GM19238 (cell line): ENCODE measurements around the gene ATP4B.

ENCODE experiments used
- DNase-seq: peaks from one replicate; pipeline ENCODE4 v3.0.0; 2011; ENCODE audit warnings: low spot score; ENCODE audit not compliant: insufficient read length

ATP4B gene

GRCh38 chr13:113656831-113657671 lies 947 bp downstream of the ATP4B start:
- no peak for DNase-seq

DNA sequence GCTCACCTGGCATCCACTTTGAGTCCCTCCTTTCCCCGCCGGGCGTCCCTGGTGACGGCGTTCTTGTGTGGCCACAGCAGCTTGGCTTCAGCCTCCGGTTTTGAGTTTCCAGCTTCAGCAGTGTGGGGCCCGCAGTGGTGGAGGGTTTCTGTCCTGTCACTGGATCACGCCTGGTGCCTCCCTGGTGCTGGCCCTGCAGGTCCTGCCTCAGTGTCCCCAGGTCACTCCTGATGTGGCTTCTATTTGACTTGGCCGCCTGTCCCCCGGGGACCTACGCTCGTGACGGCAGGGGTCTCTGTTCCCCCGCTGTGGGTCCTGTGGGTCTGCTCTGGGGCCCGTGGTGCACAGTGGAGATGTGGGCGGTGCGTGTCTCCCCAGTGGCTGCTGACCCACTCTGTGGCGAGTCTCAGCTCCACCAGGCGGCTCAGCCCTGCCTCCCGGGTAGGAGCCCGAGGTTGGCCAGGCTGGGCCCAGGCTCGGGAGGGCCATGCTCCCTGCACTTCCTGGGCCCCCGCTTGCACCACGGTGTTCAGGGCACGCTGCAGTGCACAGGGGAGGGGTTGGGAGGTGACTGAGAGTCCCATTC lies 1.9 kb downstream of the ATP4B start:
- no peak for DNase-seq

DNA sequence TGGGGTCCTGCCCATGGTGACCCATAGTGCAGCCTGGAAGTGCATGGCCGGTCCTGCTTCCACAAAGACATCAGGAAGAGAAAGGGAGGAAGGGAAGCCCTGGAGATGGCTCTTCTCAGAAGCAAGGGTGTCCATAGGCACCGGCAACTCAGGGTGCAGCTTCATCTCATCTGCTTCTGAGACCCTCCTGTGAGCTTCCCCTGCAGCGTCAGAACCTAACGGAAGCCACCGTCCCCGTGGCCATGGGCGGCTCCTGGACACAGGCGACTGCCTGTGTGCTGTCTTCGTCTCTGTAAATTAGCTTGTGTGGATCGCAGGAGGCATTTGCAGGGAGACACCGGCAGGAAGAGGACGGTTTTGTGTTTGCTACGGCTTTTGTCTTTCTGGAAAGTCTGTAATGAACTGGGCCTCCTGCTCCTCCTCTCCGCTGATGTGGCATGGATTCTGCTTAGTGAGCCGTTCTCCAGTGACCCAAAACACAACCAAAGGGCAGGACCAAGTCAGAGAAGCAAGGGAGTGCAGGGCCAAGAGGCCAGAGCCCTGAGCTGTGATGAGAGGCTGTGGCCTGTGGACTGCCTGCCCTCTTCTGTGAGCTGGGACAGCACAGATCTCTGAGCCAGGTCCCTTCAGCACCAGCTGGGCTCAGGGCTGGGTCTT lies 2.5 kb downstream of the ATP4B start:
- no peak for DNase-seq

DNA sequence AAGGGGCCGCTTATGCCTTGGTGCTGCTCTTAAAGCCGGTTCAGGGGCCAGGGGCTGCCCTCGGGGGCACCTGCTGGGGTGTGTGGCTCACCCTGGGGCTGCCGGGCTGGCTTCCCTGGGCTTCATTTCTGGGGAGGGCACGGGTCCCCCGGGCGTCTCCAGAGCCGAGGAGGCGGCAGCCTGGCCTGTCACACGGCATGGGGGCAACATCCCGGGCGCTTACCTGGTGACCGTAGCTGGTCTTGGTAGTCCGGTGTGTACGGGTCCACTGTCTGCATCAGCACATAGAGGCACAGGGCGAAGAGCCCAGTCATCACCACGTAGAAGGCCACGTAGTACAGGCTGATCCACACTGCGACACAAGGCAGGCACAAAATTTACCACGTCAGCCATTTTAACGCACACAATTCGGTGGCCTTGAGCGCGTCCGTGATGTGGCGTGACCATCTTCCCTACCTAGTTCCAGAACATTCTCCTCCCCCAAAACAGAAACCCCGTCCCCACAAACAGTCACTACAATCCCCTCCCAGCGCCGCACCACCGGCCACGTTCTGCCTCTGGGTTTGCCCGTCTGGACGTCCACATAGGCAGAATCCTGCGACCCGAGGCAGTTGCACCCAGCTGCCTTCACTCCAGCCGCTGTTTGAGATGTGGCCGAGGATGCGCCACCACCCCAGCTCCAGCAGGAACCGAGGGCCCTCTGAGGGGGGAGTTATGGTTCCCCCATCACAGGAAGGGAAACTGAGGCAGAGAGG lies 3.2 kb downstream of the ATP4B start:
- no peak for DNase-seq

DNA sequence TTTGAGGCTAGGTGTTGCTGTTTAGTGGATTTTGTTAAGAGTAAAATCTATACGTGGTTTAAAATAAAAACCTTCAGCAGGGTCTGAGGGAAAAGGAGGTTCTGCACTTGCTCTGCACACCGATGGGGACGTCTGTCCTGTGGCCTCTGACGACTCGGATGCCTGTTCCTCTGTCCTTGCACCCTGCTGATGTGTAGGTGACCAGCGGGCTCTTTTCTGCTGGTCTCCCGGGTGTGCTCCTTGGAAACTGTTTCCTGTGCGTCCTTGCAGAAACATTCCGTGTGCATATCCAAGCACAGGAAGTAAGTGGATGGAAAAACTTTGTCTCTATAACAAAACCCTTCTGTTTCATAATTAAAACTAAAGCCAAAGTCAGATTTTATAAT lies 3.8 kb downstream of the ATP4B start:
- DNase-seq, result no peak

DNA sequence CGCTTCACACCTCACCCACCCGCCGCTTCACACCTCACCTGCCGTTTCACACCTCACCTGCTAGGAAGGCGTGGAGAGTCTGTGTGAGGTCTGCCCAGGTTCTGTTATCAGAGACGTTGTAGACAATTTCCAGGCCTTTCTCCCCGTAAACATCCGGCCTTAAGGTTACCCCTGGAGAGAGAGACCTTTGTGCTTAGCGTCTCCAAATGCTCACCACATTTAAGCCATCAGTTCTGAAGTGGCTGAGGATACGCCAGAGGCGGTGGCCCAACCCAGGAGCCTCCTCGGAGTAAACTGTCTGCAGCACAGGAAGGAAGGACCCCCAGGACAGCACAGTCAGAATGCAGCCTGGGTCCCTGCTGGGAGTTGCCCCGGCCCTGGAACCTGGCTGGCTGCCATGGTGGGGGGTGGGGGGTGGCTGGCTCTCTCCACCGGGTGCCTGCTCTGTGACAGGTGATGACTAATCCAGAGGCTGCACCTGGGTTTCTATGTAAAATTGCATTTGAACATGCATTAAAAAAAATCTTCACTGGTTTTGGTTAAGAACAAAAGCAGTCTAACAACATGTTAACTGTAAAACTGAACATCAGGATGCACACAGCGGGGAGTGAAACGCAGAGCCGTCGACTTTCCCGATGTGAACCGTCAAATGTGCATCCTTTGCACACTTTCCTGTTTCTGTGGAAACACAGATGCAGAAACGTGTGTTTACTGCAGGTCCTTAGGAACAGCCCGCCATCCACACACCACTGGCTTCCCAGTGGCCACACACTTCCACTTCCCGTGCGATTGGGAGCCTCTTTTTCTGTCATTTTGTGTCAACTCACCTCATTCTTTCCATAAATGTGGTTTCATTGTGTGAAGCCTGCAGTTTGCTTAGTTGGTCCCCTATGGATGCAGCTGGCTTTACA lies 4.5 kb downstream of the ATP4B start:
- DNase-seq, result no peak

DNA sequence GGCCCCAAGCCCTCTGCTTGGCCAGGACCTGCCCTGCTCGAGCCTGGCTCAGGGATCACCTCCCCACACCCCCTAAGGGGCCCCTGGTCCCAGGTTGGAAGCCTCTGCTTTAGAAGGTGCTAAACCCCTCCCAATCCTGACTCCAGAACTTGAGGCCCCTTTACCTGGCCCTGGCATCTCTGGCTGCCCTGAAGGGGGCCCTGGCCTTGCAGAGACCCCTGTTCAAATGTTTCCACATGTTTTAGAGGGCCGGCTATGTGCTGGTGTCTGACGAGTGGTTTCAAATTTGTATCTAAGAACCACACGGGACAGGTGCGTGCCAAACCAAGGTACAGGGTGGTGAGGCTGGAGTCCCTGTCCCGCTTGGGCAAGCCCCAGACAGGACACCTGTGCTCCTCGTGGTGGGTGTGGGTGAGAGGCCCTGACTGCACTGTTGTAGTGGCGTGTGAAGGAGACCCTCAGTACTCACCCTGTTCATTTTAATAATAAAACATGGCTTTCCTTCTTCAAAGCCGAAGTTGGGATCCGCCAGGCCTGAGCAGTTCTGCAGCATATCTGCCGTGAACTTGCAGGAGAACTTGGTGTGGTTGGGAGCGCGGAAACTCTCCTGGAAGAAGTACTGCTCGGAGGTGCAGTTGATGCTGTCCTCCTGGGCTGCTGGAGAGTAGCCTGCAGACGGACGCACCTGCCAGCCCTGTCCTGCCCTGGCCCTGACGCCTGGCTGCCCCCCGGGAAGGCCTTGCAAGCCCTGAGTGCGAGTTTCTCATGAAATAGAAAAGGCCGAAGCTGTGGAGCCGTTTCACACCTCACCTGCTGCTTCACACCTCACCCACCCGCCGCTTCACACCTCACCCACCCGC lies 5.4 kb downstream of the ATP4B start:
- no peak for DNase-seq

DNA sequence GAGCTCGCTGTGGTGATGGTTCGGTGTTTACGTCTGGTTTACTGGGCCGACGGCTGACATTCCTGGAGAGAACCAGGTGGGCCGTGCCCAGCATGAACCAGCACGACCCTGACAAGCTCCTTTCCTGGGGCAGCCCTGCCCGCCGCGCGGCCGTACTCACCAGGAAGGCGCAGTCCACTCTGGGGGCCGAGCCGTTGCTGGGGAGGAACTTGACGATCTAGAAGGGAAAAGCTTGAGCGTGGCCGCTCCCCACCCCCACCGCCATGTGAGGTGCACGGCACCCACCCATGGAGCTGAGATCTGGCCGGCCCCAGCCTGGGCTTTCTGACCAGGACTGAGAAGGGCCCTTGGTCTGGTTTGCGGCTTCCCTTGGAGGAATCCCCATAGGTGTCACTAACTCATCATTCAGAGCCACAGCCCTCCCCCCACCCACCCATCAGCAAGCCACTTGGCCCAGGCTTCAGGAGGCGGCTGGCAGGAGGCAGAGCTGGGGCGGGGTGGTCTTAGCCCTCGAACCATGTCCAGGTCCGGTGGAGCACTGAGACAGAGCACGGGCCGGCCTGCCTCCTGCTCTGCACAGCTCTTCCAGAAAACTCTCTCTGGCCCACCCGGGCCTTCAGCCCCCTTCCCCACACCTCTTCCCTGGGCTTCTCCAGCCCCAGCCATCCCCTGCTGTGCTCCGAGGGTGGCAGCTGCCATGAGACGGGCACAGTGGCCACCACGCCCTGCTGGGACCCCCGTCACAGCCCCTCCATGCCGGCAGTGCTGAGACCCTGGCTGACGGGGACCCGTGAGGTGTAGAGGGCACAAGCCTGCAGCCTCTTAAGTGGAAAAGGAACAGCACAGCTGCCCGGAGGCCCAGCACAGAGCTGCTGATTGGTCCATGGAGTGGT lies 6.2 kb downstream of the ATP4B start:
- DNase-seq, result no peak

DNA sequence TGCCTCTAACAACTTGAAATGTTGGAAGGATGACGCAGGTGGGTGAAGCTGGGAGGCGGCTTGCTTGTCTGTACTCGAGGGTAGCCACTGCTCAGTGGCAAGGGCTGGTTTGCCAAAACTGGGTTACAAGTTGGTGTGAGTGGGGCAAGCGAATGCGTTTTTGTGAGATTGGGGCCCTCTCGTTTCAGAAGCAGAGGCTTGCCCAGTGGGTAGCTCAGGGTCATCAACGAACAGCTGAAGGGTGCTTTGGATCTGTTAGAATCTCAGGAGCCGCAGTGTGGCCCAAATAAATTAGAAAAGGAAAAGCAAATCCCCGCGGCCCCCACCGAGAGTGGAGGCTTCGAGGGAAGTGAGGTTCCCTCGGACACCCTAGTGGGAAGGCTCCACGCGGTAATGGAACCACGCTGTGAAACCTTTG lies 7.3 kb downstream of the ATP4B start:
- no peak for DNase-seq

- no peak for DNase-seq
These were observed 7.7 kb downstream of the ATP4B start for GRCh38 chr13:113650275-113650674.

- no peak for DNase-seq
These were observed 8.8 kb downstream of the ATP4B start for GRCh38 chr13:113649212-113649611.

DNA sequence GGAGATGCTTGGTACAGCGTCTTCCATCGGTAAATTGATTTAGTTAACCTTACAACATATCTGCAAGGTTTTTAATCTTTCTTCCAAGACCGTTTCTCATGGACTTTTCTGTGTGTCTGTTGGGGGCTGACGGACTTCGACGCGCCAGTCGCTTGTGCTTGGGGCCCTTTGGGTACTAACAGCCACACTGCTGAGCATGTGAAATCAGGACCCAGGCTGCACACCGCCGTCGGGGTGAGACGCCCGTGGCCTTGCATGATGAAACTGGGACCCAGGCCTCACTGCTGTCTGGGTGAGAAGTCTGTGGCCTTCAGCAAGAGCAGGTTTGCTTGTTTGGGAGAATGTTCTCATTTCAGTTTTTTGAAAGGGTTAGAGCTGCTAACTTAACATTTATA lies 9.8 kb downstream of the ATP4B start:
- DNase-seq, result no peak

DNA sequence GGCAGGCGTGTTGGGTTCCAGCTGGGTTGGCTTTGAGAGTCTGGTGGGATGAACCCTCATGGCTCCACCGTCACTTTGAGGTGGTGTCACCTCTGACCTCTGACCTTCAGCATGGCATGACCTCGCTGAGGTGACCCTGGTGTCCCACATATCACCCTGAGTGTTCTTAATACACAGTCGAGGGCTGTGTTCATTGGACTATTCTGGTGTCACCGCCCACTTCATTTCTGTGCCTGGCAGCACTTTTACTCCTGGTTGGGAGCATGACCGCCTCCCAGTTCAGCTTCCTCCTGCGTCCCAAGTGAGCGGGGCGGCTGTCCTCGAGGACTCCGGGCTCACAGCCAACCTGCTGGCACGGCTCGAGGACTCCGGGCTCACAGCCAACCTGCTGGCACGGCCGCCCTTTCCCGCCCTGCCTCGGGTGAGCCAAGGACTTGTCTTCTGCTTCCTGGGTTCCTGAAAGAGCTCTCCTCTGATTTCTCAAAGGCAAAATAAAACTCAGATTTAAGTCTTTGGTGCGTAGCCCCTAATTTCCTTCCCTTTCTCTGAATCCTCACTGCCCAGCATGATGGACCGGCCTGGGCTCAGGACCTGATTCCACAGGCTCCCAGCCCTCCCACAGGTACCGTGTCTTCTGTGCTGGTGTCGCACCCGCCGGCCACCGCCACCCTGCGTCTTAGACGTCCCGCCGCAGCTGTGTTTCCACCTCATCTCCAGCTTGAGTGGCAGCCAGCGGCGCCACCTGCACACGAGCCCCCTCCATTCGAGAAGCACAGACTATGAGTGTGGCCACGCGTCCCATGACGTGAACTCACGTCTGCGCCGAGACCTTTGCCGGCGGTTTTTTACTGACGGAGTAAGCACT lies 10.4 kb downstream of the ATP4B start:
- no peak for DNase-seq

- DNase-seq, result no peak
These were observed 11.1 kb downstream of the ATP4B start for GRCh38 chr13:113646921-113647340.

- no peak for DNase-seq
These were observed 11.6 kb downstream of the ATP4B start for GRCh38 chr13:113646376-113646775.

- DNase-seq, result no peak
These were observed 12.7 kb downstream of the ATP4B start for GRCh38 chr13:113645329-113645728.

GRCh38 chr13:113644800-113645199 lies 13.2 kb downstream of the ATP4B start:
- DNase-seq, result no peak

DNA sequence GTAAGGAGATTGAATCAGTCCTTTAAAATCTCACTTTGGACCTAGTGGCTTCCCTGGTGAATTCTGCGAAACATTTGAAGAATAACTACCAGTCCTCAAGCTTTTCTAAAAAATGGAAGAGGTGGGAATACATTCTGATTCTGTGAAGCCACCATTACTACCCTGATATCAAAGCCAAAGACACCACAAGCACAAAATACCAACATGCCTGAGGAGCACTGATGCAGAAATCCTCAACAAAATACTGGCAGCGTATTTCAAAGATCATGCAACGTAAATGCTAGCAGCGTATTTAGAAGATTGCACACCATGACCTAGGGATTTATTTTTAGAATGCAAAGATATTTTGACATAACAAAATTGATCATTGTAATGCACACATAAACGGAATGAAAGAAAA lies 14.4 kb downstream of the ATP4B start:
- DNase-seq, result no peak
